MCF 10A (cell line): ENCODE results near the gene THEM4. TPM values are rescaled to one million over a fixed set of nuclear protein-coding genes. Genes with fewer than 3 reads are reported as not detected.

Experiments used
- BruUV-seq: library from RNA; stranded (reverse); fragments of 400-500 nt; replicated peaks from 2 replicates; lab custom pipeline; 2021; lab: Mats Ljungman, UMichigan
- CTCF ChIA-PET: fragments of 300-600 bp; sonication (Branson Sonifier 250); formaldehyde crosslinking; extraction: SDS; loops from one replicate; lab custom pipeline; 2021; ENCODE audit warnings: antibody characterized with exemption, inconsistent platforms; lab: Yijun Ruan, JAX
- POLR2A ChIA-PET: fragments of 300-600, 350-650 bp; sonication (Branson Sonifier 250); formaldehyde crosslinking; extraction: SDS; loops from one replicate; lab custom pipeline; 2020; ENCODE audit warnings: antibody characterized with exemption, inconsistent platforms; lab: Yijun Ruan, JAX
- DNase-seq: peaks from one replicate; pipeline ENCODE4 v3.0.0-alpha.2; 2018; ENCODE audit not compliant: unreplicated experiment
- H3K27ac Mint-ChIP-seq: one replicate; pipeline ENCODE4 v1.8.0; 2022; ENCODE audit warnings: mild to moderate bottlenecking, low read depth, mixed read lengths; ENCODE audit not compliant: unreplicated experiment
- H3K27me3 Mint-ChIP-seq: one replicate; pipeline ENCODE4 v1.8.0; 2022; ENCODE audit warnings: mixed read lengths; ENCODE audit not compliant: insufficient read depth, unreplicated experiment
- H3K36me3 Mint-ChIP-seq: one replicate; pipeline ENCODE4 v1.8.0; 2022; ENCODE audit warnings: mild to moderate bottlenecking, moderate library complexity, mixed read lengths; ENCODE audit not compliant: insufficient read depth, unreplicated experiment
- H3K4me1 Mint-ChIP-seq: one replicate; pipeline ENCODE4 v1.8.0; 2022; ENCODE audit warnings: mixed read lengths; ENCODE audit not compliant: insufficient read depth, unreplicated experiment
- H3K4me3 Mint-ChIP-seq: one replicate; pipeline ENCODE4 v1.8.0; 2022; ENCODE audit warnings: mild to moderate bottlenecking, moderate library complexity, mixed read lengths; ENCODE audit not compliant: unreplicated experiment
- H3K9me3 Mint-ChIP-seq: one replicate; pipeline ENCODE4 v1.8.0; 2022; ENCODE audit warnings: mixed read lengths; ENCODE audit not compliant: unreplicated experiment
- intact Hi-C: fragments of 100-400 bp; cut with micrococcal nuclease; formaldehyde crosslinking; loops from 2 replicates; pipeline ENCODE4 v1.14.1; 2022
- total RNA-seq: library from RNA; stranded (reverse); gene quantifications from 2 replicates; pipeline ENCODE4 v1.2.3, GENCODE V29; 2022
- TF ChIP-seq, protein P1 (sequence below): fragments of 200-600 bp; IDR thresholded peaks from one replicate; pipeline ENCODE4 v1.8.0; 2022; ENCODE audit warnings: antibody characterized with exemption, mild to moderate bottlenecking; ENCODE audit not compliant: unreplicated experiment

THEM4 gene
- total RNA-seq, 1 experiment from 2014 or later, result 29.1 TPM

DNA sequence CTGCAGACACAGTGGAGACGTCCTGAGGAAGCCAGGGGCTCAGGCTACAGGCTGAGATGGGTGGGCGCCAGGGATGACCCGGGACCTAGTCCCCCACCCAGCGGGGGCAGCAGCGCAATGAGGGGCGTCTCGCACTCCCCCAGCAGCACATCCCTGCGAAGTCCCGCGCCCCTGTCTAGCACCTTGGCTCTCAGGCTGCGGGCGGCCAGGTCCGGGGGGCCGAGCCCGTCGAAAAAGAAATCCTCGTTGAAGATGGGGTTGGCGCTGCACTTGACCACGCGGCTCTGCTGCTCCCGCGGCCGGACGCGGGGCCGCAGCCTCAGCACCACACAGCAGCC, 71.5 kb downstream of the THEM4 start:
- Mint-ChIP-seq H3K27me3 (no peaks in the 10 kb centered on the region), H3K9me3 (no peaks in the 10 kb centered on the region), H3K4me1 (peaks cover 48% of the 10 kb centered on the region), H3K27ac (no peak overlapping the region), H3K4me3 (peak overlapping the region; percentile 16), H3K36me3 (no peaks in the 10 kb centered on the region)
- no TSS peak for BruUV-seq
- DNase-seq, result no peak
- CTCF ChIA-PET, result interaction anchor here (0.5 to 2.3 kb wide), 4 partner anchors 44 to 525 kb away, joined by 3 to 26 read pairs (median 10); no protein-coding TSS in a partner anchor
- TF ChIP-seq, protein P1, sequence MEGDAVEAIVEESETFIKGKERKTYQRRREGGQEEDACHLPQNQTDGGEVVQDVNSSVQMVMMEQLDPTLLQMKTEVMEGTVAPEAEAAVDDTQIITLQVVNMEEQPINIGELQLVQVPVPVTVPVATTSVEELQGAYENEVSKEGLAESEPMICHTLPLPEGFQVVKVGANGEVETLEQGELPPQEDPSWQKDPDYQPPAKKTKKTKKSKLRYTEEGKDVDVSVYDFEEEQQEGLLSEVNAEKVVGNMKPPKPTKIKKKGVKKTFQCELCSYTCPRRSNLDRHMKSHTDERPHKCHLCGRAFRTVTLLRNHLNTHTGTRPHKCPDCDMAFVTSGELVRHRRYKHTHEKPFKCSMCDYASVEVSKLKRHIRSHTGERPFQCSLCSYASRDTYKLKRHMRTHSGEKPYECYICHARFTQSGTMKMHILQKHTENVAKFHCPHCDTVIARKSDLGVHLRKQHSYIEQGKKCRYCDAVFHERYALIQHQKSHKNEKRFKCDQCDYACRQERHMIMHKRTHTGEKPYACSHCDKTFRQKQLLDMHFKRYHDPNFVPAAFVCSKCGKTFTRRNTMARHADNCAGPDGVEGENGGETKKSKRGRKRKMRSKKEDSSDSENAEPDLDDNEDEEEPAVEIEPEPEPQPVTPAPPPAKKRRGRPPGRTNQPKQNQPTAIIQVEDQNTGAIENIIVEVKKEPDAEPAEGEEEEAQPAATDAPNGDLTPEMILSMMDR, result no peak
- POLR2A ChIA-PET, result interaction anchor here (1.5 to 1.9 kb wide), 2 partner anchors 8 to 30 kb away, joined by 5 read pairs; no protein-coding TSS in a partner anchor
- intact Hi-C loops, result loop anchor here (2.0 to 5.0 kb wide), 2 partner anchors 46 to 641 kb away; partner anchors contain the start of gene TDRKH

DNA sequence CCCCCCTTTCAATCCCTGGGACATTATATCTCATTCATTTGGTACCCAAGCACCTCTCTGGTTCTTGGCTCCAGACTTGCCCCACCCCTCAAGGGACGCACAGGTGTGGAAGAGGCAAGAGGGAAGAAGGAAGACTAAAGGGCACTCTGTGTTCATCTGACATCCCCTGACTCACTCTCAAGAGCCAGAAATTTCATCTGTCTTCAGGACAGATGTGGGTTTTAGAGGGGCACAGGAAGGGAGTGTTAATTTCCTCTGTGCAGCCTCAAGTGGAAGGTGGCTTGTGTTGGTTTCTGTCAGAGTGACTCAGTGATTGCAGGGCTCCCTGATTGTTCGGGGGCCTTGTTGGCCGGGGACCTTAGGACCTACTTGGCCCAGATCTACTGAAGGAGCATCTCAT, 72.1 kb downstream of the THEM4 start:
- POLR2A ChIA-PET, result interaction anchor here (0.5 to 2.1 kb wide), 14 partner anchors 9 to 563 kb away, joined by 3 to 8 read pairs (median 4); partner anchors contain the start of genes MRPL9, PSMB4, TDRKH and THEM5
- H3K4me3 Mint-ChIP-seq, result no peak overlapping the region
- no peak for DNase-seq
- no TSS peak for BruUV-seq
- CTCF ChIA-PET, result interaction anchor here (0.5 to 3.4 kb wide), 54 partner anchors 9 to 492 kb away, joined by 3 to 26 read pairs (median 5); partner anchors contain the start of genes CELF3 and MRPL9
- no peaks in the 10 kb centered on the region for H3K36me3 Mint-ChIP-seq
- intact Hi-C loops, result loop anchor here (2.0 to 5.0 kb wide), 2 partner anchors 45 to 640 kb away; partner anchors contain the start of gene TDRKH
- peaks cover 55% of the 10 kb centered on the region for H3K4me1 Mint-ChIP-seq
- H3K27ac Mint-ChIP-seq, result peak overlapping the region; percentile 37
- TF ChIP-seq, protein P1, result no peak
- no peaks in the 10 kb centered on the region for H3K9me3 Mint-ChIP-seq
- H3K27me3 Mint-ChIP-seq, result no peaks in the 10 kb centered on the region

DNA sequence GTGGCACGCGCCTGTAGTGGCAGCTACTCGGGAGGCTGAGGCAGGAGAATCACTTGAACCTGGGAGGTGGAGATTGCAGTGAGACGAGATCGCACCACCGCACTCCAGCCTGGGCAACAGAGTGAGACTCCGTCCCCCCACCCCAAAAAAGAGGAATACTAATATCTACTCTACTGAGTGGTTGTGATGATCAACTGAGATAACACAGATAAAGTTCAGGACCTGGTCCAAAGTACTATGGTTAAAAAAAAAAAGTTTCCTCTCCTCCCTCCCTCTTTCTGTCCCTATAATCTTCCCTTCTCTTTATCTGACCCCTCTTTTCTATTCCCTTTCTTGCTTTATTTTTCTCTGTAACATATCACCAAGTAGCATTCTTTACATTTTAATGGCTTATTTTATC, 73.7 kb downstream of the THEM4 start:
- BruUV-seq, result no TSS peak
- TF ChIP-seq, protein P1, result no peak
- no peaks in the 10 kb centered on the region for H3K36me3 Mint-ChIP-seq
- peaks cover 64% of the 10 kb centered on the region for H3K4me1 Mint-ChIP-seq
- no peak overlapping the region for H3K27ac Mint-ChIP-seq
- H3K4me3 Mint-ChIP-seq, result no peak overlapping the region
- DNase-seq, result no peak
- ChIA-PET CTCF (interaction anchor here (0.5 to 3.4 kb wide), 79 partner anchors 7 to 685 kb away, joined by 3 to 26 read pairs (median 5); partner anchors contain the start of genes CELF3, MRPL9, RIIAD1 and THEM5), POLR2A (interaction anchor here (0.7 to 2.1 kb wide), 11 partner anchors 23 to 436 kb away, joined by 3 to 8 read pairs (median 4); partner anchors contain the start of genes MRPL9, PSMB4 and TDRKH)
- intact Hi-C loops, result loop anchor here (5.0 kb wide), 1 partner anchor 43 kb away; the partner anchor contains the start of gene TDRKH
- H3K9me3 Mint-ChIP-seq, result no peaks in the 10 kb centered on the region
- H3K27me3 Mint-ChIP-seq, result no peaks in the 10 kb centered on the region

DNA sequence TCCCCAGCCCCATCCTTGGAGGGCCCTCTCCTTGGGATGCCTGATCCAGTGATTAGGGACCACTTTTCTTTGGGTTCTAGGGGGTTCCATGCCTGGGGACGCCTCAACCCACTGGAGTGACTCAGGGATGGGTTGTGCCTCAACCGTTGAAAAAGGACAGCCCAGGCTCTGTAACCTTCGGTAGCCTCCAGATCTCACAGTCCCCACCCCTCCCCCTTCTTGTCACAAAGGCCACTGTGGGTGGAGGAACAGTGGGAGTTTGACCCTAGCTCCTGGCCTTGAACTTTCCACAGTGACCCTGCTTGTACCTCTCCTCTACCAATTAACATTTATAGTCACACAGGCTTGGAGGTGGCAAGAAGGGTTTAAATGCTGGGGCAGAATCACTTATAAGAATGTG, 75.1 kb downstream of the THEM4 start:
- no peak for DNase-seq
- CTCF ChIA-PET, result interaction anchor here (0.5 to 3.4 kb wide), 15 partner anchors 9 to 493 kb away, joined by 3 to 24 read pairs (median 4); no protein-coding TSS in a partner anchor
- TF ChIP-seq, protein P1, result no peak
- intact Hi-C loops, result no loop called here
- H3K4me3 Mint-ChIP-seq, result no peak overlapping the region
- peaks cover 65% of the 10 kb centered on the region for H3K4me1 Mint-ChIP-seq
- H3K36me3 Mint-ChIP-seq, result no peaks in the 10 kb centered on the region
- H3K27ac Mint-ChIP-seq, result no peak overlapping the region
- no peaks in the 10 kb centered on the region for H3K9me3 Mint-ChIP-seq
- no TSS peak for BruUV-seq
- H3K27me3 Mint-ChIP-seq, result no peaks in the 10 kb centered on the region
- POLR2A ChIA-PET, result interaction anchor here (0.6 to 1.1 kb wide), 5 partner anchors 24 to 422 kb away, joined by 3 to 4 read pairs (median 3); partner anchors contain the start of gene MRPL9
